Neural cell (in vitro differentiated cells): Measurements from ENCODE around the gene HELLS. TPM values are rescaled to one million over a fixed set of nuclear protein-coding genes. Genes with fewer than 3 reads are reported as not detected.

Experiments
- polyA plus RNA-seq: library from polyadenylated mRNA; depleted of rRNA; stranded (reverse); fragments of >200 nt; gene quantifications from 2 replicates; pipeline ENCODE4 v1.2.3, GENCODE V29; 2014

Gene HELLS
- polyA plus RNA-seq, 1 donor from 2014 or later = 12.3 TPM

Other genes starting within 250 kb of the HELLS start
- 8.3 and 10.5 TPM in 2 replicates for gene NOC3L, start 182.8 kb upstream of the HELLS start, polyA plus RNA-seq
- 27.9 and 28.9 TPM in 2 replicates for gene TBC1D12, start 143.2 kb upstream of the HELLS start, polyA plus RNA-seq
- gene CYP2C18, start 137.9 kb downstream of the HELLS start, polyA plus RNA-seq = not detected in 2 replicates
- gene CYP2C19, start 216.9 kb downstream of the HELLS start, polyA plus RNA-seq = 0.16 TPM in 1 of 2 replicates, not detected in the other